ENCODE measurements around the gene TNFAIP1.

The TNFAIP1 gene

GRCh38 chr17:28394337-28395116, 59.0 kb downstream of the TNFAIP1 start:
- Histone ChIP-seq H3K4me2 (ENCODE audit: low read length) (no peak overlapping the region), H3K27ac (ENCODE audit: low read length) (no peak overlapping the region), H3K36me3 (replicated peaks; ENCODE audit: low read depth, low read length) (peaks cover 37% of the 10 kb centered on the region), H3K27me3 (ENCODE audit: low read depth, low read length) (no peaks in the 10 kb centered on the region), H3K79me2 (ENCODE audit: low read length) (no peaks in the 10 kb centered on the region), H2AFZ (ENCODE audit: low read depth, low read length) (no peak overlapping the region), H3K4me1 (ENCODE audit: low read length) (peaks cover 5% of the 10 kb centered on the region; the same call in 1 of the 2 replicates), H4K20me1 (ENCODE audit: insufficient read depth, low read length) (no peaks in the 10 kb centered on the region), H3K9me3 (ENCODE audit: insufficient read depth, low read length) (no peaks in the 10 kb centered on the region), H3K4me3 (ENCODE audit: low read length) (no peak overlapping the region), H3K9ac (ENCODE audit: low read length) (no peak overlapping the region)
- TF ChIP-seq CTCF (IDR thresholded peaks at IDR 0.05; ENCODE audit: low read depth, low read length), result no peak
- TF ChIP-seq EZH2phosphoT487 (IDR thresholded peaks at IDR 0.05; ENCODE audit: low read depth), result no peak

GRCh38 chr17:28395426-28395825, 59.9 kb downstream of the TNFAIP1 start:
- Histone ChIP-seq H3K27ac (ENCODE audit: low read length) (no peak overlapping the region), H4K20me1 (ENCODE audit: insufficient read depth, low read length) (no peaks in the 10 kb centered on the region), H3K36me3 (replicated peaks; ENCODE audit: low read depth, low read length) (peaks cover 37% of the 10 kb centered on the region), H3K4me1 (ENCODE audit: low read length) (peaks cover 5% of the 10 kb centered on the region; the same call in 1 of the 2 replicates), H3K27me3 (ENCODE audit: low read depth, low read length) (no peaks in the 10 kb centered on the region), H3K79me2 (ENCODE audit: low read length) (no peaks in the 10 kb centered on the region), H3K9ac (ENCODE audit: low read length) (no peak overlapping the region), H2AFZ (ENCODE audit: low read depth, low read length) (no peak overlapping the region), H3K4me2 (ENCODE audit: low read length) (no peak overlapping the region), H3K9me3 (ENCODE audit: insufficient read depth, low read length) (no peaks in the 10 kb centered on the region), H3K4me3 (ENCODE audit: low read length) (no peak overlapping the region)
- TF ChIP-seq CTCF (IDR thresholded peaks at IDR 0.05; ENCODE audit: low read depth, low read length) (no peak), EZH2phosphoT487 (IDR thresholded peaks at IDR 0.05; ENCODE audit: low read depth) (no peak)

- no peak overlapping the region for H3K4me2 ChIP-seq (ENCODE audit: low read length)
- no peak overlapping the region for H3K9ac ChIP-seq (ENCODE audit: low read length)
- peaks cover 34% of the 10 kb centered on the region for H3K36me3 ChIP-seq (replicated peaks; ENCODE audit: low read depth, low read length)
- no peaks in the 10 kb centered on the region for H4K20me1 ChIP-seq (ENCODE audit: insufficient read depth, low read length)
- peaks cover 5% of the 10 kb centered on the region; the same call in 1 of the 2 replicates for H3K4me1 ChIP-seq (ENCODE audit: low read length)
- TF ChIP-seq EZH2phosphoT487 (IDR thresholded peaks at IDR 0.05; ENCODE audit: low read depth) (no peak), CTCF (IDR thresholded peaks at IDR 0.05; ENCODE audit: low read depth, low read length) (no peak)
- H3K9me3 ChIP-seq (ENCODE audit: insufficient read depth, low read length), result no peaks in the 10 kb centered on the region
- H3K27ac ChIP-seq (ENCODE audit: low read length), result no peak overlapping the region
- no peak overlapping the region for H2AFZ ChIP-seq (ENCODE audit: low read depth, low read length)
- no peaks in the 10 kb centered on the region for H3K79me2 ChIP-seq (ENCODE audit: low read length)
- no peaks in the 10 kb centered on the region for H3K27me3 ChIP-seq (ENCODE audit: low read depth, low read length)
- H3K4me3 ChIP-seq (ENCODE audit: low read length), result no peak overlapping the region
These were observed 60.4 kb downstream of the TNFAIP1 start for GRCh38 chr17:28395968-28396367.

All from OCI-LY3 (cell line).